GM19023 (cell line): Measurements from ENCODE around the gene UIMC1.
A peak's percentile ranks its signal among the peaks of the same experiment; 100 is the strongest.
"Not testable (repeated sequence)": the region's sequence is repeated elsewhere in the genome, so short reads cannot be mapped to it uniquely, and the experiment has no call there.

ENCODE experiments used
- ATAC-seq: cut with Tn5 transposase; IDR thresholded peaks from one replicate; pipeline ENCODE4 v1.9.1; 2021; ENCODE audit warnings: mild to moderate bottlenecking, moderate library complexity; ENCODE audit not compliant: unreplicated experiment

The UIMC1 gene

GRCh38 chr5:177006265-177006972 is at the start of gene UIMC1:
UIMC1 (minus strand) TSS chr5:177006779; CDS start chr5:176982615, 24,164 bp downstream.
- ATAC-seq = peak; percentile 72

GRCh38 chr5:177049285-177049684 is 42.7 kb upstream of the UIMC1 start:
- no peak for ATAC-seq

DNA sequence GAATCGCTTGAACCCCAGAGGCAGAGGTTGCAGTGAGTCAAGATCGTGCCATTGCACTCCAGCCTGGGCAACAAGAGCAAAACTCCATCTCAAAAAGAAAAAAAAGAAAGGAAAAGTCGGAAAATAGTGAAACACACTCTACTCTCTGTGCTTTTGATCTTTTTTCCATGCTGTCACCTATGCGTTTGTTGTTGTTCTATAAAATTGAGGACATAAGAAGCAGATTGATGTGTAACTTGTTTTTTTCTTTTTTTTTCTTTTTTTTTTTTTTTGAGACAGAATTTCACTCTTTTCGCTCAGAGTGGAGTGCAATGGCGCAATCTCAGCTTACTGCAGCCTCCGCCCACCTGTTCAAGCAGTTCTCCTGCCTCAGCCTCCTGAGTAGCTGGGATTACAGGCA is 42.0 kb upstream of the UIMC1 start:
- not testable (repeated sequence) for ATAC-seq

GRCh38 chr5:177045631-177046030 is 39.1 kb upstream of the UIMC1 start:
- no peak for ATAC-seq

DNA sequence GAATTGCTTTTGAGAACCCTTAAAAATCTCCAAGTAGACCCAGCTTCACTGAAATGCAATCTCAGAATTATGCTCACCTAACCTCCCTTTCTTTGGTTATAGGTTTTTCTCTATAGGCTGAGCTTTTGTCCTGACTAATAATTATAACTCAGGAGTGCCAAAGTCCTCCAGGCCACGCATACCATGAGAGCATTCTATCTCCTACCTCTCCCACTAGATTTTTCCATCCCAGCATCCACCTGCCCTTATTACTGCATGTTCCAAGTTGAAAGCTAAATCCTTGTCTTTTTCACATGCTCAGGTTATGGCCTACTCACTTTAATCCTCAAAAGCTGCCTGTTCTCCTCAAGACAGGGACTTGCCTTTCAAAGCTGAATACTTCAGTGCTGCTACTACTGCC is 38.1 kb upstream of the UIMC1 start:
- ATAC-seq = no peak

- no peak for ATAC-seq
These were observed 37.4 kb upstream of the UIMC1 start for GRCh38 chr5:177043958-177044357.

- ATAC-seq = no peak
These were observed 36.5 kb upstream of the UIMC1 start for GRCh38 chr5:177043114-177043513.

DNA sequence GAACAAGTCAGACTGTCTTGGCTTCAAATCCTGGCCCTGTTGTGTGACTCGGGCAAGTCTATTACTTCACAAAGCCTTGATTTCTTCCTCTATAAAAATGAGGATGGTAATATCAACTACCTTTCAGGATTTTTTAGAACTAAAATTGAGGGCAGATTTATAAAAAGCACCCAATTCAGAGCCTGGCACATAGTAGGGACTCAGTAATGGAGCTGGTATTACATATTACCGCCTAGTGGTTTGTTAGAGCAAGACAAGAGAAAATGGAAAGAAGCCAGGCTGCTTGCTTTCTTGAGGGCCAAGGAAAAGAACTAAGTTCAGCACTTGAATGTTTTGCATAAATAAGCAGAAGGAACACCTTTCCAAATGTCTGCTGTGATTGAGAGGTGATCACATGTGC is 35.4 kb upstream of the UIMC1 start:
- ATAC-seq = no peak

- no peak for ATAC-seq
These were observed 34.3 kb upstream of the UIMC1 start for GRCh38 chr5:177040814-177041420.

DNA sequence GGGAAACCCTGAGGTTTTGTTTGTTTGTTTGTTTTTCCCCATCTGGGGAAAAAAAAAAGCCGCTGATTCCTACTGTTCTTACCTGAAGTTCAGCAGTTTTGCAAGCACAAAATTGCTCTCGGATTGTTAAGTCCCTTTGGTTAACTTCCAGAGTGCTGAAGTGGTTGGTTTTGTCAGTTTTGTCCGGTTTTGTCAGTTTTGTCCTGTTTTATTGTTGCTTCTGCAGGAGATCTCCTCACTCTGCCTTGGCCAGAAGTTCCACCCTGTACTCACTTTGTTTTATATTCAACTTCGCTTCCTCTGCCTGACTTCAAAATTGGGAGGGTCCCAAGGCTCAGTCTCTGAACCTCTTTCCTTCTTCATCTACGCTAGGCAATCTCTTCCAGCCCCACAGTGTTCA is 30.3 kb upstream of the UIMC1 start:
- ATAC-seq = no peak

DNA sequence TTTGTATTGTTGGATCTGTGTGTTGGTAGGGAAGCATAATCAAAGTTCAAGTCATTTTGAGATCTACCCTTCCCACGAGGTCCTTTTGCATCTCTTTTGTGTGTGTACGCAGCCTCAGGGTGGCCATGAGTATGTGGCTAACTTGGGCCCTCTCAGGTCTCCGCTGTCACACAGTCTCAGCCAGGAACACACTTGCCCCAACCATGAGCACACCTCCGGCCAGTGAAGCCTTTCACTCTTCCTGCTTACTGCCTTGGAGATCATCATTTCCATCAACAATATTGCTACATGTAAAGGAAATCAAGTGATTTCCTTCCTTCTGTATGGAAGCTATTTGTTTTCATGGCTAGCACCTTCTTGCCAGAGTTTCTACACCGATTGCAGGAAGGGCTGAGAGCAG is 29.9 kb upstream of the UIMC1 start:
- ATAC-seq = no peak

GRCh38 chr5:177035976-177036375 is 29.4 kb upstream of the UIMC1 start:
- no peak for ATAC-seq

DNA sequence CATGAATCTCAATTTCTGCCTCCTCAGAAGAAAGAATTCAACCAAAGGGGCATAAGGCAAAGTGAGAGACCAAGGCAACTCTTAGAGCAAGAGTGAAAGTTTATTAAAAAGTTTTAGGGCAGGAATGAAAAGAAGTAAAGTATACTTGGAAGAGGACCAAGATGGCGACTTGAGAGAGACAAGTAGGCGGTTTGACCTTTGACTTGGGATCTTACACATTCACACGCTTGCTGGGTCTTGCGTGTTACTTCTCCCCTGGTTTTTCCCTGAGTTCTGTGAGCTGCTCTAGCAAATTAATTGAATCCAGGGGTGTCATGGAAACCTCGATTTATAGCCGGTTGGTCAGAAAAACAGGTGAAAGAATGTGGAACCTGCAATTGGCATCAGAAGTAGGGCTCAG is 22.9 kb upstream of the UIMC1 start:
- ATAC-seq = no peak

GRCh38 chr5:177027665-177028064 is 21.1 kb upstream of the UIMC1 start:
- no peak for ATAC-seq

DNA sequence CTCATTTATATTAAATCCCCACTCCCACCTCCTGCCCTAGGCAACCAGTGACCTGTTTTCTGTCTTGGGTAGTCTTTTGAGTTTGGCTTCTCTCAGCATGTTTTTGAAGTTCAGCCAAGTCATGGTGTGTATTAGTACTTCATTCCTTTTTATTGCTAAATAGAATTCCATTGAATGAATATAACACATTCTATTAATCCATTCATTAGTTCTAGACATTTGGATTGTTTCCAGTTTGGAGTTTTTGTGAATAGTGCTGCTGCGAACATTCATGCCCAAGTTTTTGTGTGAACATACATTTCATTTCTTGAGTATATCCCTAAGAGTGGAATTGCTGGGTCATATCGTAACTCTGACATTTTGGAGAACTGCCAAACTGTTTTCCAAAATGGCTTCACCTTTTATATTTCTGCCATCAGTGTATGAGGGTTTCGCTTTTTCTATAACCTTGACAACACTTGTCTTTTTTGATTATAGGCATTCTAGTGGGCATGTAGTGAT is 18.6 kb upstream of the UIMC1 start:
- no peak for ATAC-seq

DNA sequence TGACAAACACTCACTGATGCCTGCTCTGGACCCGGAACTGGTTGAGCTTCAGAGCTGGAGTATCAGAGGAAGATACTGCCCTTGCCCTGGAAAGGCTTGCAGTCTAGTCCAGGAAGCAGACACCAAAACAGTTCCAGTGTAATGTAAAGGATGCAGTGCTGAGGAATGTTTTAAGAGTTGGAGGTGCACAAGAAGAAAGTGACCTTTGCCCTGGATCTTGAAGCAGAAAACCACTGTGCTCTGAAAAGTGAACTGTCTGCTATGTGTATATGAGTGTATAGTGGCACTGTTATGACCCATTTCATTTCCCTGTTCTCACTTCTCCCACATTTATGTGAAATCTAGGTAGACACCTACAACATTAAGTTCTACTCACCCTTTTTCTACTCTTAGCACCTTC is 18.0 kb upstream of the UIMC1 start:
- ATAC-seq = no peak

- no peak for ATAC-seq
These were observed 16.7 kb upstream of the UIMC1 start for GRCh38 chr5:177023303-177023664.

- ATAC-seq = peak; percentile 81
These were observed 16.1 kb upstream of the UIMC1 start, which contains the start of gene ZNF346 for GRCh38 chr5:177022386-177023302. ZNF346 (plus strand) TSS chr5:177022696; CDS start chr5:177022739, 43 bp downstream.

- no peak for ATAC-seq
These were observed 13.5 kb upstream of the UIMC1 start for GRCh38 chr5:177020033-177020432.

- no peak for ATAC-seq
These were observed 11.8 kb upstream of the UIMC1 start for GRCh38 chr5:177018341-177018740.

DNA sequence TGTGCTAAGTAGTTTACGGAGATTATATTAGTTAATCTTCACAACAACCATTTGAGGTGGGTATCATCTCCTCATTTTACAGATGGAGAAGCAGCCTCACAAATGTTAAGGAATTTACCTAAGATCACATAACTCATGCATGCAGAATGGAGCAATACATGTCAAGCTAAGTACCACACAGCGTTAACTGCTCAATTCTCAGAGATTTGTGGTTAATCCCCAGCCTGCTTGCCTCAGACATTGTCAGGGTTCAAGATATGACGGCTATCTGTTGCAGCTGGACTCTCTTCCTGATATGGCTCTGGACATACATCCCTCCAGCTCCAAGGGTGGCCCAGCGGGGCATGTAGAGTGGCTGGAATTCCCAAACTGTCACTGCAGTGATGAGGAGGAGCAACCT is 8.6 kb upstream of the UIMC1 start:
- ATAC-seq = no peak
